H1 (cell line): ENCODE data around the gene PALM3. TPM values are rescaled to one million over a fixed set of nuclear protein-coding genes. Genes with fewer than 3 reads are reported as not detected.

ENCODE experiments used
- CTCF ChIA-PET: fragments of 300-600 bp; sonication (Branson Sonifier 250); formaldehyde crosslinking; loops from one replicate; lab custom pipeline; 2021; ENCODE audit not compliant: partially characterized antibody; lab: Charles Lee
- POLR2A ChIA-PET: fragments of 300-600 bp; sonication (Branson Sonifier 250); formaldehyde crosslinking; loops from one replicate; lab custom pipeline; 2021; ENCODE audit warnings: inconsistent platforms; ENCODE audit not compliant: partially characterized antibody; lab: Charles Lee
- DNase-seq, 2 experiments: peaks; one replicate each; pipeline versions ENCODE4 v3.0.0 to v3.0.0-alpha.2; 2010 to 2022; ENCODE audit warnings: low spot score in 2 of 2, low read depth in 1 of 2, mixed read lengths in 1 of 2
- FAIRE-seq: peaks from 2 replicates; lab custom pipeline; 2011; peaks lifted over from hg19 to GRCh38; lab: Jason Lieb, UNC
- H2AFZ ChIP-seq: 2 replicates; pipeline ENCODE4 v1.8.1; 2012; ENCODE audit warnings: low read length, inconsistent platforms
- H2AK5ac ChIP-seq: 2 replicates; pipeline ENCODE4 v1.6.1; 2013; ENCODE audit warnings: low read depth, low read length
- H2BK120ac ChIP-seq: replicated peaks from 2 replicates; pipeline ENCODE3; 2013; ENCODE audit warnings: low read depth, low read length, inconsistent platforms
- H2BK12ac ChIP-seq: 2 replicates; pipeline ENCODE4 v1.6.1; 2013; ENCODE audit warnings: low read depth, low read length
- H2BK15ac ChIP-seq: 2 replicates; pipeline ENCODE4 v1.6.1; 2013; ENCODE audit warnings: low read length
- H2BK20ac ChIP-seq: 2 replicates; pipeline ENCODE4 v1.6.1; 2013; ENCODE audit warnings: low read length
- H2BK5ac ChIP-seq: 2 replicates; pipeline ENCODE4 v1.6.1; 2013; ENCODE audit warnings: low read depth, low read length
- H3K14ac ChIP-seq: 2 replicates; pipeline ENCODE4 v1.6.1; 2013; ENCODE audit warnings: inconsistent platforms; ENCODE audit not compliant: insufficient read length
- H3K18ac ChIP-seq: 2 replicates; pipeline ENCODE4 v1.6.1; 2013; ENCODE audit warnings: low read length; ENCODE audit errors: extremely low read depth
- H3K23ac ChIP-seq: 2 replicates; pipeline ENCODE4 v1.6.1; 2013; ENCODE audit warnings: inconsistent platforms; ENCODE audit not compliant: insufficient read length
- H3K23me2 ChIP-seq: 2 replicates; pipeline ENCODE4 v1.6.1; 2013; ENCODE audit warnings: low read depth, low read length
- H3K27ac ChIP-seq: 2 replicates; pipeline ENCODE4 v1.6.1; 2011; ENCODE audit warnings: low read depth, low read length, inconsistent platforms
- H3K27me3 ChIP-seq, 4 experiments: replicated peaks in 1 of 4; 1 replicate in 1 of 4; 2 replicates in 3 of 4; pipeline versions ENCODE4 v1.6.1 to v1.8.1; 2011 to 2013; ENCODE audit warnings: low read length in 3 of 4, mild to moderate bottlenecking in 3 of 4, inconsistent platforms in 2 of 4, mixed read lengths in 2 of 4, moderate library complexity in 1 of 4; ENCODE audit not compliant: control insufficient read depth in 3 of 4, insufficient read depth in 3 of 4; ENCODE audit errors: extremely low read depth in 1 of 4
- H3K36me3 ChIP-seq, 4 experiments: 2 replicates each; pipeline versions ENCODE4 v1.6.1 to v1.8.1; 2011 to 2013; ENCODE audit warnings: mild to moderate bottlenecking in 4 of 4, low read length in 3 of 4, moderate library complexity in 2 of 4, control low read depth in 1 of 4, inconsistent platforms in 1 of 4; ENCODE audit not compliant: insufficient read depth in 4 of 4, control insufficient read depth in 2 of 4
- H3K4ac ChIP-seq: replicated peaks from 2 replicates; pipeline ENCODE3; 2013; ENCODE audit warnings: low read length, low read depth, mixed read lengths, inconsistent platforms; ENCODE audit not compliant: insufficient read length
- H3K4me1 ChIP-seq, 4 experiments: replicated peaks in 1 of 4; 1 replicate in 1 of 4; 2 replicates in 3 of 4; pipeline versions ENCODE4 v1.6.1 to v1.8.1; 2011 to 2013; ENCODE audit warnings: low read length in 3 of 4, inconsistent platforms in 2 of 4, mixed read lengths in 1 of 4; ENCODE audit not compliant: insufficient read depth in 4 of 4, control insufficient read depth in 3 of 4
- H3K4me2 ChIP-seq, 2 experiments: 2 replicates each; pipeline versions ENCODE4 v1.6.1 to v1.8.1; 2011 to 2013; ENCODE audit warnings: low read depth in 2 of 2, low read length in 2 of 2, control low read depth in 1 of 2, inconsistent platforms in 1 of 2, mild to moderate bottlenecking in 1 of 2; ENCODE audit not compliant: insufficient read depth in 1 of 2
- H3K4me3 ChIP-seq, 4 experiments: fragments of 200-600, 300-600 bp in 1 of 4; sonication (generic), shearing (Covaris generic), sonication (Bioruptor Twin) in 1 of 4; 2 replicates each; pipeline versions ENCODE4 v1.5.1 to v1.8.1; 2011 to 2016; ENCODE audit warnings: low read length in 4 of 4, low read depth in 3 of 4, control low read depth in 2 of 4, inconsistent platforms in 2 of 4, mild to moderate bottlenecking in 2 of 4, mixed read lengths in 1 of 4, moderate library complexity in 1 of 4; ENCODE audit not compliant: insufficient read depth in 2 of 4; ENCODE audit errors: extremely low read depth in 1 of 4
- H3K56ac ChIP-seq: replicated peaks from 2 replicates; pipeline ENCODE3; 2013; ENCODE audit warnings: low read depth, mild to moderate bottlenecking, mixed read lengths, low read length, inconsistent platforms; ENCODE audit not compliant: insufficient read length
- H3K79me1 ChIP-seq: 2 replicates; pipeline ENCODE4 v1.6.1; 2013; ENCODE audit warnings: low read depth, low read length, control low read depth
- H3K79me2 ChIP-seq, 2 experiments: 2 replicates each; pipeline versions ENCODE4 v1.6.1 to v1.8.1; 2012 to 2013; ENCODE audit warnings: low read length in 2 of 2, mild to moderate bottlenecking in 2 of 2, inconsistent platforms in 1 of 2; ENCODE audit not compliant: insufficient read depth in 2 of 2, control insufficient read depth in 1 of 2
- H3K9ac ChIP-seq, 4 experiments: replicated peaks in 1 of 4; 1 replicate in 1 of 4; 2 replicates in 3 of 4; pipeline versions ENCODE4 v1.6.1 to v1.8.1; 2011 to 2013; ENCODE audit warnings: low read depth in 3 of 4, low read length in 3 of 4, control low read depth in 2 of 4, mild to moderate bottlenecking in 2 of 4, moderate library complexity in 2 of 4, inconsistent platforms in 1 of 4; ENCODE audit errors: extremely low read depth in 1 of 4
- H3K9me3 ChIP-seq, 2 experiments: 2 replicates each; pipeline versions ENCODE4 v1.6.1 to v1.8.1; 2012 to 2013; ENCODE audit warnings: mild to moderate bottlenecking in 2 of 2, moderate library complexity in 2 of 2, control low read depth in 1 of 2, inconsistent platforms in 1 of 2, low read depth in 1 of 2, low read length in 1 of 2, mixed read lengths in 1 of 2; ENCODE audit not compliant: insufficient read depth in 2 of 2
- H4K20me1 ChIP-seq, 2 experiments: replicated peaks in 1 of 2; 2 replicates each; pipeline versions ENCODE3 to v1.8.1; 2011 to 2013; ENCODE audit warnings: inconsistent platforms in 2 of 2, low read length in 2 of 2, mild to moderate bottlenecking in 1 of 2; ENCODE audit not compliant: insufficient read depth in 2 of 2, control insufficient read depth in 1 of 2
- H4K5ac ChIP-seq: 2 replicates; pipeline ENCODE4 v1.6.1; 2013; ENCODE audit warnings: low read length, low read depth, mixed read lengths, inconsistent platforms; ENCODE audit not compliant: insufficient read length
- H4K8ac ChIP-seq: 2 replicates; pipeline ENCODE4 v1.8.0; 2013; ENCODE audit warnings: mild to moderate bottlenecking, moderate library complexity, low read length, inconsistent platforms; ENCODE audit not compliant: insufficient read depth; ENCODE audit errors: extremely low read depth
- H4K91ac ChIP-seq: replicated peaks from 2 replicates; pipeline ENCODE3; 2013; ENCODE audit warnings: low read length, mixed read lengths, inconsistent platforms; ENCODE audit not compliant: insufficient read length
- ASH2L ChIP-seq: fragments of 200-600, 300-600 bp; sonication (generic); IDR thresholded peaks from one replicate; pipeline ENCODE4 v1.7.1; 2017; ENCODE audit warnings: low read length
- ATF3 ChIP-seq: IDR thresholded peaks from 2 replicates; pipeline ENCODE4 v1.6.1; 2011; ENCODE audit warnings: low read depth, mild to moderate bottlenecking, low read length; ENCODE audit not compliant: insufficient read depth
- CBX5 ChIP-seq: fragments of 300-800, 300-1000 bp; sonication (generic); IDR thresholded peaks from 2 replicates; pipeline ENCODE4 v1.7.1; 2016; ENCODE audit warnings: antibody characterized with exemption, low read length, low read depth
- CHD2 ChIP-seq: IDR thresholded peaks from 2 replicates; pipeline ENCODE4 v1.6.1; 2012; ENCODE audit warnings: low read length, improper control_type of control experiment
- KDM1A ChIP-seq: fragments of 200-600, 300-600 bp; sonication (generic); IDR thresholded peaks from 2 replicates; pipeline ENCODE4 v1.7.1; 2016; ENCODE audit warnings: mild to moderate bottlenecking, low read length, borderline replicate concordance
- KDM5A ChIP-seq: fragments of 200-600 bp; IDR thresholded peaks from 2 replicates; pipeline ENCODE4 v1.7.1; 2012; ENCODE audit warnings: mild to moderate bottlenecking, low read length, inconsistent platforms, mixed read lengths
- POLR2A ChIP-seq, 2 experiments: IDR thresholded peaks; 1 replicate in 1 of 2; 2 replicates in 1 of 2; pipeline ENCODE4 v1.6.1; 2011; ENCODE audit warnings: low read depth in 2 of 2, low read length in 2 of 2, mild to moderate bottlenecking in 2 of 2; ENCODE audit errors: control extremely low read depth in 1 of 2
- POLR2AphosphoS5 ChIP-seq: IDR thresholded peaks from 2 replicates; pipeline ENCODE4 v1.6.1; 2011; ENCODE audit warnings: low read depth, low read length
- SIN3A ChIP-seq, 2 experiments: IDR thresholded peaks in 1 of 2; conservative IDR thresholded peaks in 1 of 2; 2 replicates each; pipeline ENCODE4 v1.6.1; 2011 to 2012; ENCODE audit warnings: low read length in 2 of 2, improper control_type of control experiment in 1 of 2, low read depth in 1 of 2, mild to moderate bottlenecking in 1 of 2
- SIRT6 ChIP-seq: IDR thresholded peaks from one replicate; pipeline ENCODE4 v1.7.1; 2012; ENCODE audit warnings: low read length, inconsistent platforms
- SP4 ChIP-seq: IDR thresholded peaks from 2 replicates; pipeline ENCODE4 v1.6.1; 2012; ENCODE audit warnings: low read length, inconsistent platforms
- SRF ChIP-seq: IDR thresholded peaks from 2 replicates; pipeline ENCODE4 v1.6.1; 2011; ENCODE audit warnings: mild to moderate bottlenecking, low read depth, low read length, moderate library complexity
- SUZ12 ChIP-seq: fragments of 200-600 bp; sonication (generic); IDR thresholded peaks from 2 replicates; pipeline ENCODE4 v1.6.1; 2012; ENCODE audit warnings: mild to moderate bottlenecking, inconsistent platforms, low read length, moderate library complexity, mixed read lengths
- TAF7 ChIP-seq: optimal IDR thresholded peaks from 2 replicates; pipeline ENCODE3; 2011; ENCODE audit warnings: low read depth, mild to moderate bottlenecking, inconsistent platforms, low read length, moderate library complexity, borderline replicate concordance
- ZNF274 ChIP-seq: IDR thresholded peaks from 2 replicates; pipeline ENCODE4 v1.7.0; 2012; ENCODE audit warnings: low read length, borderline replicate concordance; ENCODE audit errors: extremely low read depth
- WGBS, 2 experiments: shearing (Covaris generic) in 1 of 2; methylation state at CpG; one replicate each; pipeline versions ENCODE4 v1.1.6 to v1.1.7; 2013 to 2015; ENCODE audit warnings: low lambda C conversion rate in 2 of 2, mixed read lengths in 2 of 2, inconsistent platforms in 1 of 2, low coverage in 1 of 2, missing lambda C conversion rate in 1 of 2; ENCODE audit not compliant: insufficient replicate concordance in 2 of 2, insufficient coverage in 1 of 2, insufficient read length in 1 of 2; ENCODE audit errors: extremely low coverage in 1 of 2, missing lambda C conversion rate in 1 of 2; 5-methylcytosine and 5-hydroxymethylcytosine counted together
- polyA plus RNA-seq, 7 experiments: library from polyadenylated mRNA; depleted of rRNA in 3 of 7; stranded (reverse) in 5 of 7; unstranded in 2 of 7; fragments of >200 nt in 5 of 7; fragments of 200-250 nt in 2 of 7; gene quantifications; 1 replicate in 5 of 7; 2 replicates in 1 of 7; 4 replicates in 1 of 7; pipeline versions ENCODE4 v1.2.1 to v1.2.3, GENCODE V29; 2011 to 2013; ENCODE audit warnings: missing spikeins in 2 of 7, mixed read lengths in 2 of 7
- total RNA-seq: library from RNA; stranded (reverse); fragmentation: NEBNext Ultra II Directional; extraction: Animal tissue kit (Norgen Biotek cat#: 25700); gene quantifications from 2 replicates; pipeline ENCODE4 v1.2.1, GENCODE V29; 2021

PALM3 gene
- total and polyA plus RNA-seq, 2 of the 8 experiments (the other 6 are each of a cell fraction or from before 2014, with no cell fraction given): 5.8 to 31.3 TPM

GRCh38 chr19:14102756-14103155, 40.9 kb upstream of the PALM3 start:
- no peak for DNase-seq
- no peak overlapping the region for H2BK120ac ChIP-seq
- no peak overlapping the region for H2BK20ac ChIP-seq
- H2AK5ac ChIP-seq: no peak overlapping the region
- no peaks in the 10 kb centered on the region for H3K23me2 ChIP-seq
- no peak overlapping the region for H4K8ac ChIP-seq
- no peaks in the 10 kb centered on the region for H3K36me3 ChIP-seq
- H4K20me1 ChIP-seq: peaks cover under 1 to 4% of the 10 kb centered on the region in 2 experiments
- H3K23ac ChIP-seq: no peak overlapping the region
- H4K5ac ChIP-seq: no peak overlapping the region
- H3K56ac ChIP-seq: no peak overlapping the region
- WGBS, 2 experiments: 90% methylated on average over 10 of the region's 10 CpGs; no CpG with 5 or more reads in 1 of the 2 experiments
- no peak overlapping the region for H2BK15ac ChIP-seq
- H3K4ac ChIP-seq: no peak overlapping the region
- TF ChIP-seq POLR2A (IDR thresholded peaks at IDR 0.05; ENCODE audit: control extremely low read depth in 1 of 2, low read depth in 2 of 2, low read length in 2 of 2) (no peak), CHD2 (no peak), KDM5A (no peak), CBX5 (no peak), ASH2L (no peak), SP4 (no peak), SIN3A (conservative IDR thresholded peaks at IDR 0.05 in 1 of 2, IDR thresholded peaks at IDR 0.05 in 1 of 2; ENCODE audit: low read depth in 1 of 2, low read length in 2 of 2) (no peak), SRF (no peak), KDM1A (no peak), ZNF274 (no peak), SIRT6 (no peak), SUZ12 (no peak), ATF3 (no peak), TAF7 (no peak), POLR2AphosphoS5 (no peak)
- no peak overlapping the region for H3K4me3 ChIP-seq
- no peak overlapping the region for H3K9ac ChIP-seq
- no peak overlapping the region for H4K91ac ChIP-seq
- no peak overlapping the region for H2BK5ac ChIP-seq
- H3K18ac ChIP-seq: no peak overlapping the region
- no peak overlapping the region for H3K14ac ChIP-seq
- no peak overlapping the region for H2AFZ ChIP-seq
- no peak overlapping the region for H2BK12ac ChIP-seq
- H3K9me3 ChIP-seq: no peaks in the 10 kb centered on the region
- no peak overlapping the region for H3K4me2 ChIP-seq
- H3K27ac ChIP-seq: no peak overlapping the region
- no peaks in the 10 kb centered on the region for H3K79me1 ChIP-seq
- H3K4me1 ChIP-seq: no peaks in the 10 kb centered on the region
- ChIA-PET CTCF (interaction anchor here (0.5 to 5.3 kb wide), 9 partner anchors 8 to 48 kb away, joined by 3 to 40 read pairs (median 3); a partner anchor contains a TSS), POLR2A (interaction anchor here (1.2 to 2.1 kb wide), 5 partner anchors 9 to 34 kb away, joined by 3 to 6 read pairs (median 4); a partner anchor contains a TSS)
- no peak for FAIRE-seq
- no peaks in the 10 kb centered on the region for H3K27me3 ChIP-seq
- H3K79me2 ChIP-seq: no peaks in the 10 kb centered on the region
